LoVo (cell line): ENCODE measurements around the gene AMFR.

Experiments
- DNase-seq: peaks from one replicate; pipeline ENCODE4 v3.0.0-alpha.2; 2016; ENCODE audit warnings: low spot score

The AMFR gene

DNA sequence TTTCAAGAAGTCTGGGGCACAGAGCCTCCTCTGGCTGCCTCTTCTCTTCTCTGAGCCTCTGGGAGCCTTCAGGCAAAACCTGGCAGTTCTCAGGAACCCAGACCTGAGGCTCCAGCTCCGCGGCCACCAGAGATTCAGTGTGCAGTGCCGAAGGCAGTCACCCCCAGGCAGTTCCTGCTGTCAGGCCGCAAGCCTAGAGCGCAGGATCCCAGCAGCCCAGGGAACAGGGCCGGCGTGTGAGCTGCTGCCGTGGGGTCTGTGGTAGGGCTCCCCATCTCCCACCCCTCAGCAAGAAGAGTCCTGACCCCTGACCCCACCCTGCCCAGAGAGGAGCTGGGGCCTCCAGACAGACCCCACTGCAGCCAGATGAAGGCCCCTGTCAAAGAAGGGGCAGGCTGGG lies 78.2 kb downstream of the AMFR start:
- DNase-seq = no peak

DNA sequence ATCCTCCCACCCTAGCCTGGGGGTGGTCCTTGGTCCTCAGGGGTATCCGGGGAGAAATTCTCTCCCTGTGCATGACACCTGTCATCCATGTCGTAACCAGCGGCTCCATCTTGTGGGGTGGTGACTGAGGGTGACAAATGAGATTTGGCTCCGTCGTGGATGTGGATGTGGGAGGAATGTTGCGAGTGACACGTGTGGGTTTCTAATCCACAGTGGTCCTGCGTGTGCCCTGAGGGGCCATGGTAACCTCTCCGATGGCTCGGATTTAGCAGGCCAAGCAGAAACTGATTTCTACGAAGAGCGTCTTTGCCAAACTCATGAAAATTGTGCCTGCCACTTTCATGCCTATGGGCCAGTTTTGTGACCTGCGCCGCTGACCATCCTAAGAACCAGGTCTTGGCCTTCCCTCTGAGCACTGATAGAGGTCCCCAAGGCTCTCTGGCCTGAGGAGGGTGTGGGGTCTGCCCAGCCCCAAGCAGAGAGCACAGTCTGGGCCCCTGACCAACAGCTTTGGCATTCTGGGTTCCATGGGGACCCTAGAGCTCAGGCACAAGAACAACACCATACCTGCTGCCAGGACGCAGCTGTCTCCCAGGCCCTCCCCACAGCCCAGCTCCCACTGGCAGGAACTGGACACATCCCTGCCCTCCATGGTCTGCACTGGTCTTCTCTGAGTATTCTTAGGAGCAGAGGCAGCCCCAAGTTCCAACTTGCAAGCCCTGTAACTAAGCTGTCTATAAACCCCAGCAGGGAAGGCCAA lies 79.0 kb downstream of the AMFR start:
- DNase-seq = no peak

DNA sequence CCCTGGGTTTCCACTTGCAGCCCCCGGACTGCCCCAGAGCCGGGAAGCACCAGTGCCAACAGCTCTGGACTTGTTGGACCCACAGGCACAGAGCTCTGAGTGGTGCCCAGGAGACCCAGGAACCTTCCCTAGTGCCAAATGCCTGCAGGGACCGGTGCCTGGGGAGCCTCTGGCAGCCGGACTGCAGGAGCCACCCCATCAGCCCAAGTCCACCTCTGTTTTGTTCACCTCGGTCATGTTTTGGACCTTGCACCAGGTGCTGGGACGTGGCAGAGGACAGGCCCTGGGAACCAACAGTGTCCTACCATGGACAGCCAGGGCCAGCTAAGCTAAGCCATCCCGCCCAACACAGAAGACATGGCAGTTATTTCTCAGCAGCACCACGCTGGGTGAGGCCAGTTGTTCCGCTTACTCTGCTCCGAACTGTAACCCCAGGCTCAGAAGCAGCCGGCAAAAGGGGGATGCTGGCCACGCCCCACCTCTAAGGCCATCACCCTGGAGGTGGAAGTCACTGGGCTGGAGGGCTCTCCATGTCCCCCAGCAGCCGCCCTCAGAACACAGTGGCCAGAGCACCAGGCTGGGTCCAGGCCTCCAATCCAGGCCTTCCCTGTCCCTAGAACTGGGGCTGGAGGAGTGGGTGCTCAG lies 79.8 kb downstream of the AMFR start:
- no peak for DNase-seq

GRCh38 chr16:56344518-56345405 lies 80.6 kb downstream of the AMFR start:
- no peak for DNase-seq

DNA sequence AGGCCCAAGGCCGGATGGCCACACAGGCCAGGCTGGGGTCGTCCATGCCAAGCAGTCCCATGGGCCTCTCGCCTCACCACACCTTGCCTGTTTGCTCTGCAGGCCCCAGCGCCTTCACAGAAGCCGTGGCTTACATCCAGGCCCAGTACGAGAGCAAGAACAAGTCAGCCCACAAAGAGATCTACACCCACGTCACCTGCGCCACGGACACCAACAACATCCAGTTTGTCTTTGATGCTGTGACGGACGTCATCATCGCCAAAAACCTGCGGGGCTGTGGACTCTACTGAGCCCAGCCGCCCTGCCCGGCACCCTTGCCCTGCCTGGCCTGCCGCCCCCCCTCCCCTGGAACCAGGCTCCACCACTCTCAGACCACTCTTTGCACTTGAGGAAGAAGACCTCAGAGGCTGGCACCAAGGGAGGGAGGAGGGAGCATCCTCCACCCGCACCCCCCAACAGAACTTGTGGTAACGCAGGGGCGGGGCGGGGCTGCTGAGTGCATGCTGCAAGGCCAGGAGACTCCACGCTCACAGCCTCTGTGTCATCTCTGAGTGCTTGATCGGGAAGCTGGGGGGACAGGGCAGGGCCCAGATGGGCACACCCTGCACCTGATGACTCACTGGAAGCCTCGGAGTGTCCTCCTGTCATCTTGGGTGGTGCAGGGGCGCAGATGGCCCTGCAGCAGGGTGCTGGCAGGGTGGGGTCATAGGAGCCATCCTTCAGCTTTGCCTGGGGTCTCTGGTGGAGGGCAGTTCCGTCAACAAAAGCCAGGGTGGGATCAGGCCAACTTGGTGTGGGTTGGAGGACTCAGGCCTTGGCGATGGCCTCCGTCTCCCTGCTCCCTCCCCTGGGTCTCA lies 81.5 kb downstream of the AMFR start:
- peak; percentile 40 for DNase-seq

- DNase-seq = no peak
These were observed 83.5 kb downstream of the AMFR start for GRCh38 chr16:56341656-56342399.

GRCh38 chr16:56340864-56341365 lies 84.4 kb downstream of the AMFR start:
- no peak for DNase-seq

DNA sequence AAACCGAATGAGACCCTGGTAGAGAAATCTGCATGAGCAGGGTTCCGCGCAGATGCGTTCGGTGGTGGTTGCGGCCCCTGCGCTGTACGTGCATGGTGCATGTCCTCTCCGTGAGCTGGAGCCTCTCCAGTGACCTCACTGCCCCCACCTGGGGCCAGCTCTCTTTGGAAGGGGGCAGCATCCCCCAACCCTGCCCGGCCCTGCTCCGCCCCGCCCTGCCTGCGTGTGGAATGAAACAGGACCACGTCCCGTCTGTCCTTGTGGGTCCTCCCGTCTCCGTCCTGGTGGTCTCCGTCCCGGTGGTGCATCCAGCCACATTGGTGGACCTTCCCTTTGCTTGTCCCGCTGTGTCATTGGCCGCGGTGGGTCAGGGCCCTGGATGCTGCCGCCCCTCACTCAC lies 84.9 kb downstream of the AMFR start:
- no peak for DNase-seq

DNA sequence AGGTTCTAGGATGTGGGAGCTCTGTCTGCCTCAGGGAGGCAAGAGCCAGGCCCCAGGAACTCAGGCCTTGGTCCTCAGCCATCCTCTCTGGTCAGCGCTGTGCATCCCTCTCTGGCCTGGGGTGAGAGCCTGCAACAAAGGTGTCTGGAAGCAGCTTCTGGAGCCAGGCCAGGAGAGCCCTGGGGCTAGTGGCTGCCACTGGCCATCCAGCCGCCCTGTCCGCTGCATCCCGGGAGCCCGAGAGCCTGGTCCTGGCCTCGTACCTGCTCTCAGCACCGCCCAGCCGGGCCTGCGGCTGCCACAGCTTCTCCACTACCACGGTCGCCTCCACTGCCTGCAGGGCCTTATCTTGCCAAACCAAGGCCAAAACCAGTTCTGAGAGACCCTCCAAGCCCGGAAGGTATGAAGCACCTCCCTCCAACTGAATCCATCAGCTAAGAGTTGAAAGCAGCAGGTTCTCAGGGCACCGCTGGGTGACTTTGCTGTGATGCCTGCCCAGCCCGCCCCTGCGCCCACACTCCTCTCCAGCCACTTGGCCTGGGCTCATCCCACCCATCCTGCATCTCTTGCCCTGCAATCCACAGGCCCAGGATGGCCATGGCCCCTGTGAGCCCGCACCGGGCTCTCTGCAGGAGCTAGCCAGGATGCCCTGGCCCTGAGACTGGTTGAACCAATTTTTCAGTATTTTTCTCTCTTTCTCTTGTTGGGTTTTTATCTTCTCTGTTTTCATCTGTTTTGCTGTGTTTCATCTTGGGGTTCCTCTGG lies 85.7 kb downstream of the AMFR start:
- DNase-seq = no peak

DNA sequence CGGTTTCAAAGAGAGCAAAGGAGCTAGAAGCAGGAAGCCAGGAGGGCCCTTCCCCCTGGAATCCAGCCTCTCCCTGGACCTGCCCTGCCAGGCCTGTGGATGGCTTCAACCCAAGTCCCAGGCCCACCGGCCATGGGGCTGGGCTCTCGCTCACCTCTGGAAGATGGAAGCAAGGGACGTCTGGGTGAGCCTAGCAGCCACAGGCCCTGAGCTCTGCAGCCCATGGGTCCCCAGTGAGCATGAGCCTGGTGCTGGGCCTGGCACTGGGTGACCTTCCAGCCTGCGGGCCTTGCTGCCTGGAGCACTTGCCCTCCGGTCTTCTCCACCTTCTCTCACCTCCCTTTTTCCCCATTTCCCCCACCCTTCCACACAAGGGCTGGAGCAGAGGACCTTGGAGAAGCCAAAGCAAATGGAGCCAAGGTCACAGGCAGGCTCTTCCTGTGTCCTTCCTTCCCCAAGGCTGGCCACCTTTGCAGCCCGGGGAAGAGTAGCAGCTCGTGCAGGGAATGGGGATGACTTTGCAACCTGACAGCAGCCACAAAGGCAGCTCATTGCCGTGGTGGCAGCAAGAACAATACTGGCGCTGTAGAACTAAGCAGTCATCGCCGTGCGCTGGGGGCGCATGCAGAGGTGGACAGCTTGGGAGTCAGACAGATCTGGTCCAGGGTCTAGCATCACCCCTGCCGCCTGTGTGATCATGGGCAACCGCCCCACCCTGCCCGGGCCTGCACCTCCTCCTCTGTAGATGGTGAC lies 86.6 kb downstream of the AMFR start:
- DNase-seq = no peak

DNA sequence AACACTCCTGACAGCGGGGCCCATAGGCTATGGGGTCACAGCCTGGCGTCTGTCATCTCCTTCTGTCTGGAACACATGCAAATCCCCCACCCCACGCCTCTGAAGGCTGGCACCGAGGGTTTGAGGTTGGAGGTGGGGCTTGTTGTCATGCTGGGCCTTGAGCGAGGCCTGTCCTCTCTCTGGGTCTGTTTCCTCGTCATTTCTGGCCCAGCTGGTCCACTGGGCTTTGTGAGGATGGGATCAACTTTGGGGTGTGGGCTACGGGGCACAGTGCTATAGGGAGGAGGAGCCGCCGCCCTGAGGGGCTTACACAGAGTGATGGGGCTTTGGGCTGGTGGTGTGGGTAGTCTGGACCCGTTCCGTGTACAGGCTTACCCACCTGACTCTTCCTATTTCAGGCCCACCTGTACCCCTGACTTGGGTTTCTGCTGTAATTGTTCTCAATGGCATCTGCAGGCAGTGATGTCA lies 87.5 kb downstream of the AMFR start:
- DNase-seq = no peak

GRCh38 chr16:56337131-56337857 lies 88.1 kb downstream of the AMFR start:
- no peak for DNase-seq

DNA sequence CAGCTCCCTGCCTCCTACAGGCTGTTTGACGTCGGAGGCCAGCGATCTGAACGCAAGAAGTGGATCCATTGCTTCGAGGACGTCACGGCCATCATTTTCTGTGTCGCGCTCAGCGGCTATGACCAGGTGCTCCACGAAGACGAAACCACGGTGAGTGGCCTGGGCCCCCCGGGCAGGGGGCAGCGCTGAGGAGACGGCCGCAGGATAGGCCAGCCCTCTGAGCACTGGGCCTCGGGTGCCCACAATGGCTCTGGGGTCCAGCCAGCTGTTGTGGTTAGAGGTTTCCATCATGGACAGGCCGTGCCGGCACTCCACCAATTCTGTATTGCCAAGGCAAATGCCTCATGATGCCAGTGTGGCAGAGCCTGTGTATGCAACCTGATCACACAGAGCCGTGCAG lies 88.6 kb downstream of the AMFR start:
- no peak for DNase-seq

DNA sequence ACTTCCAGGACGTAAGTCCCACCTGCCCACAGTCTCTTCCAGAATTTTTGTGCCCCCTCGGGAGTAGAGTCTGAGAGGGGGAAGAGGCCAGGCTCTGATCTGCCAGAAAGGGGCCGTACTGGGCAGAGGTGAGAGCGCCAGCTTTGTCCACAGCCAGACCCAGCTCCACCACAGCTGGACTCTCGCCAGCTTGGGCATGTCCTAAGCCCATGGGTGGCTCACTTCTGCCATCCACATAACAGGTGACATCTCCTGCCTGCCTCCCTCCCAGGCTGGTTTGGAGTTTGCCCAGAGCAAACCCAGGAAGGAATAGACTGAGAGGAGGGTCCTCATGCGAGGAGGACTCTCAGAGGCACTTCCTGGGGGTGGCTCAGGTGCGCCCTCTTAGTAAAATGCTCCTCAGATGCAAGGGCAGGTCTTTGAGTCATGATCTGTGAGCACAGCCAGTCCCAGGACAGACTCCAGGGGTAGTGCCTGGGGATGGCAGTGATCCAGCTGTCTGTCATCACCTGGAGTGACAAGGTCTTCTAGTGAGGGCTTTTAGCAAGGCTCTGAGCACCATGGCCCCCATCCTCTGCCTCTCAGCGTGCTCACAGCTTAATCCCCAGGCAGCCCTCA lies 89.2 kb downstream of the AMFR start:
- DNase-seq = no peak

DNA sequence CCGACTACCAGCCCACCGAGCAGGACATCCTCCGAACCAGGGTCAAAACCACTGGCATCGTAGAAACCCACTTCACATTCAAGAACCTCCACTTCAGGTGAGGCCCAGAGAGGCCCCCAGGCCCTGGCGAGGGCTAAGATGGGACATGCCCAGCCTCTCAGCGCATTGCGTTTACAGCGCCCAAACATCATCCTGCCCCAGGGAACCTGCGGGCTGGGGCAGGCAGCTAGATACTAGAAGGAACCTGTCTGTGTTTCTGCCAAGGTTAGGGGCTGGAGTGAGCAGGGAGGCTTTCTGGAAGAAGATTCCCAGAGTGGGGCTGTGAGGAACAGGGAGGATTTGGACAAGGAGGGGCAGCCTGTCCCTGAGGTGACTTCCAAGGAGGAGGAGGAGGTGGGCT lies 90.6 kb downstream of the AMFR start:
- DNase-seq = no peak

GRCh38 chr16:56332464-56333079 lies 92.8 kb downstream of the AMFR start:
- peak; percentile 66 for DNase-seq

GRCh38 chr16:56331915-56332314 lies 93.4 kb downstream of the AMFR start:
- no peak for DNase-seq

DNA sequence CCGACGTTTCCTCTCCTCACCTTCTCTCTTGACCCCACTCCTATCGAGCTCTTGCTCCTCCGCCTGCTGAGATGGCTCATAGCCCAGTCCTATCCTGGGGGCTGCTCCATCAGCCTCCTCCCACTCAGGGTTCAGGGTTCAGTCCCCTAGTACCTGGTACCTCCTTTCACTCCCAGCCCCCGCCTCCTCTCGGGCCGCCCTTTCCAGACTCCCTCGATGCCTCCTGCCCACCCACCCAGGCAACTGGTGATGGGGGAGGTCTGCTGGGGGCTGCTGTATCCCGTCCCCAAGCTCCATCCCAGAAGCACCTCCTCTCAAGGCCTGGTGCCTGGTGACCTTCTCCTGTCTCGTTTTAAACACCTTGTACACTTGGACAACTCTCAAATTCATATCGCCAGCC lies 93.9 kb downstream of the AMFR start:
- DNase-seq = no peak
